ENCODE results near the gene AP5S1. TPM values are rescaled to one million over a fixed set of nuclear protein-coding genes. Genes with fewer than 3 reads are reported as not detected.

AP5S1 gene, protein sequence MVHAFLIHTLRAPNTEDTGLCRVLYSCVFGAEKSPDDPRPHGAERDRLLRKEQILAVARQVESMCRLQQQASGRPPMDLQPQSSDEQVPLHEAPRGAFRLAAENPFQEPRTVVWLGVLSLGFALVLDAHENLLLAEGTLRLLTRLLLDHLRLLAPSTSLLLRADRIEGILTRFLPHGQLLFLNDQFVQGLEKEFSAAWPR
- 1 to 10 TPM; 4.6 to 7.9 TPM for polyA plus RNA-seq

DNA sequence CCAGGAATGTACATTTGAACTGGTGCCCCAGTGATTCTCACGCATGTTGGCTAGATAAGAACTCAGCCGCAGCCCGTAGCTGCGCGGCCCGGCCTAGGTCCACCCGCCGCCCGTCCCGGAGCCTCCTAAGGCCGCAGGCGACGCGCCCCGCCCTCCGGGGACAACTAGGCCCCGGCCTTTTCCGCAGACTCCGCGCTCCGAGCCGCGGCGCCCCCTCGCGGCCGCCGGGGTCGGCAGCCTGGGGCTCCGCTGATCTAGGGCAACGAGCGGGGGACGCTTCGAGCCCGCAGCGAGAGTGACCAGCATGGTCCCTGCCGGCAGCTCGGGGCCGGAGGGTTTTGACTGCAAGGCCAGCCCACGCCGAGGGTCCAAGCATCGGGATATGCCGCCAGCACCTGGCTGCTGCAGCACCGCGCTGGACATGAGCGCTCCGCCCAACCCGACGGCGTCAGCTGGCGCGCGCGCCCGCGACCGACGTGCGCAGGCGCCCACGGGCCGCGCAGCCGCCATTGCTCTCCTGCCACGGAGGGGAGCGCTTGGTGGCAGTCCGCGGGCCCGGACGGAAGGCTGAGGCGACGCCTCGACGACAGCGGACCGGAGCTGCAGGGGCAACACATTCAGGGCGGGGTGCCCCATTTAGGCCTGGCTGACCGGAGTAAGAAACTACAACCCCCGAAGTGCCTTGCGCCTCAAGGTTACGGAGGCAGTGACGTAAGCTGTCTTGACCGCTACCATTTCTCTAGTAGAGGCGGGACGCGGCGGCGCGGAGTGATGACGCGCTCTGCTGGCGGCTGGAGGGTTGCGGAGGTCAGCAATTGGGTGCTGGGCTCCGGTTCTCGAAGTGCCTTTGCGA lies at the start of gene AP5S1:
AP5S1 (plus strand) TSS at position 500 of the 853 bp plus-strand sequence. CDS start 1,571 bp downstream, outside the sequence.
- peak within 1 kb of the TSS; percentile 98 to 100 for H3K27ac ChIP-seq (ENCODE audit: low read depth in 2 of 2, low read length in 1 of 2)
- no peaks in the 10 kb centered on the region for H3K27me3 ChIP-seq (ENCODE audit: control insufficient read depth in 1 of 2, insufficient read depth in 2 of 2, low read length in 2 of 2)
- WGBS, 2 donors, result 0% methylated on average over 82 to 96 of the region's 96 CpGs
- peaks cover 8 to 19% of the 10 kb centered on the region in 2 donors for H3K36me3 ChIP-seq (ENCODE audit: control insufficient read depth in 2 of 2, insufficient read depth in 2 of 2, low read length in 1 of 2)
- H3K4me3 ChIP-seq (ENCODE audit: low read depth in 1 of 2, low read length in 2 of 2), result peak within 1 kb of the TSS; percentile 73 to 82
- H3K9me3 ChIP-seq (ENCODE audit: control insufficient read depth in 2 of 2, insufficient read depth in 1 of 2, low read depth in 1 of 2, low read length in 1 of 2), result no peaks in the 10 kb centered on the region
- peaks cover 6 to 11% of the 10 kb centered on the region in 2 donors for H3K4me1 ChIP-seq (ENCODE audit: control insufficient read depth in 2 of 2, insufficient read depth in 2 of 2, low read length in 1 of 2)

DNA sequence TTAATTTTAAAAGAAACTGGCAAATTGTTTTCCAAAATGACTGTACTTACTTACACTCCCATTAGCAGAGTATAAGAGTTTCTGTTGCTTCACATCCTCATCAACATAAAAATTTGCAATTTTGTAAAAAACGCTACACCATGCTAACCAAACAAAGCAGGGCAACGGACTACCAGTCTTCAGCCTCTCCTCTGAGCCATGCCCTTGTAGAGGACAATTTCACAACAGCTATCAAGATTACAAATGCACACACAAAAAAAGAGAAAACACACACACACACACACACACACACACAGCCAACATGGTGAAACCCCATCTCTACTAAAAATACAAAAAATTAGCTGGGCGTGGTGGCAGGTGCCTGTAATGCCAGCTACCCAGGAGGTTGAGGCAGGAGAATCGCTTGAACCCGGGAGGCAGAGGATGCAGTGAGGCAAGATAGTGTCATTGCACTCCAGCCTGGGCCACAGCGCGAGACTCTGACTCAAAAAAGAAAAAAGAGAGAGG lies 48.7 kb upstream of the AP5S1 start:
- 84 to 86% methylated on average over 7 of the region's 7 CpGs for WGBS, 2 donors
- Histone ChIP-seq H3K4me3 (ENCODE audit: low read depth in 1 of 2, low read length in 2 of 2) (no peak overlapping the region), H3K9me3 (ENCODE audit: control insufficient read depth in 2 of 2, insufficient read depth in 1 of 2, low read depth in 1 of 2, low read length in 1 of 2) (peaks cover 0 to 2% of the 10 kb centered on the region in 2 donors), H3K4me1 (ENCODE audit: control insufficient read depth in 2 of 2, insufficient read depth in 2 of 2, low read length in 1 of 2) (peaks cover 3 to 8% of the 10 kb centered on the region in 2 donors), H3K36me3 (ENCODE audit: control insufficient read depth in 2 of 2, insufficient read depth in 2 of 2, low read length in 1 of 2) (no peaks in the 10 kb centered on the region), H3K27ac (ENCODE audit: low read depth in 2 of 2, low read length in 1 of 2) (no peak overlapping the region), H3K27me3 (ENCODE audit: control insufficient read depth in 1 of 2, insufficient read depth in 2 of 2, low read length in 2 of 2) (no peaks in the 10 kb centered on the region)

DNA sequence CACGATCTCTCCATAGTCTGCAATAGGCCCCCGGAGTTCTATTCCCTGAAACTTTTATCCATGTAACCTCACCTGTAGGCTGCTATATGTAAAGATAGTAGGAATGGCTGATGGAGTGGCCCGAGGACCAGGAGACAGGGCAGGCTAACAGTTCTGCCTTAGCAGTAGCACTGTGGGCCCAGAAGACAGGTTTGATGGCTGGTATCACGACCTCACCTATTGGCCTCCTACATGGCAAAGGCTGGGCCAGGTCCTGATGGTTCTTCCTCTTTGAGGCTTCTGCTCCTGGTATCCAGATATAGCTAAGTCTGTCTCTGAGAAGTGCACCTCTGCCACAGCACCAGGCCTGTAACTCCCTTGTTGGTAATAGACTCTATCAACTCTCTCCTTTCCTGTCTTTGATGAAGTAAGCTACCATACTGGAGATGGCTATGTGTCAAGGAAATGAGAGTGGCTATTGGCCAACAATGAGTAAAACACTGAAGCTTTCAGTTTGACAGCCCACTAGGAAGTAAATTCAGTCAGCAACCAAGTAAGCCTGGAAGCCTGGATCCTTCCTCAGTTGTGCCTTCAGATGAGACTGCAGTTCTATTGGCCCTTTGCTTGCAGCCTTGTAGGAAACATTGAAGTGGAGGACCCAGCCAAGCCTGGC lies 44.8 kb upstream of the AP5S1 start:
- no peaks in the 10 kb centered on the region for H3K27me3 ChIP-seq (ENCODE audit: control insufficient read depth in 1 of 2, insufficient read depth in 2 of 2, low read length in 2 of 2)
- H3K4me3 ChIP-seq (ENCODE audit: low read depth in 1 of 2, low read length in 2 of 2), result no peak overlapping the region
- WGBS, 2 donors, result 93 to 96% methylated on average over 4 of the region's 4 CpGs
- no peaks in the 10 kb centered on the region for H3K36me3 ChIP-seq (ENCODE audit: control insufficient read depth in 2 of 2, insufficient read depth in 2 of 2, low read length in 1 of 2)
- H3K4me1 ChIP-seq (ENCODE audit: control insufficient read depth in 2 of 2, insufficient read depth in 2 of 2, low read length in 1 of 2), result peaks cover 7 to 8% of the 10 kb centered on the region in 2 donors
- no peaks in the 10 kb centered on the region for H3K9me3 ChIP-seq (ENCODE audit: control insufficient read depth in 2 of 2, insufficient read depth in 1 of 2, low read depth in 1 of 2, low read length in 1 of 2)
- H3K27ac ChIP-seq (ENCODE audit: low read depth in 2 of 2, low read length in 1 of 2), result no peak overlapping the region

DNA sequence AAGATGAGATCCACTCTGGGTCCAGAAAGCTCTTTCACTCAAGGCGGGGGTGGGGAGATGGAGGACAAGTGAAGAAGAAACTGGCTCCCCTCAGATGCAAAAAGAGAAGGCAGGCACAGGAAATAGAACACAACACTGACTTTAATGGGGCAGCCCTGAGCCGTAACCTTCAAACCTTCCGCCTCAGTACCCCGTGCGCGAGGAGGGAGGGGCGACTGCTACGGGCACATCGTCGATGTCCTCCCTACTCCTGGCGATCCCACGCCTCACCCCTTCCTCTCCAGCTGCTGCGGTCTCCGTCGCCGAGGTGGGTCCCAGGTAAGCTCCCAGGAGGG lies 43.0 kb upstream of the AP5S1 start:
- H3K27me3 ChIP-seq (ENCODE audit: control insufficient read depth in 1 of 2, insufficient read depth in 2 of 2, low read length in 2 of 2), result no peaks in the 10 kb centered on the region
- 10 to 13% methylated on average over 15 to 16 of the region's 16 CpGs for WGBS, 2 donors

DNA sequence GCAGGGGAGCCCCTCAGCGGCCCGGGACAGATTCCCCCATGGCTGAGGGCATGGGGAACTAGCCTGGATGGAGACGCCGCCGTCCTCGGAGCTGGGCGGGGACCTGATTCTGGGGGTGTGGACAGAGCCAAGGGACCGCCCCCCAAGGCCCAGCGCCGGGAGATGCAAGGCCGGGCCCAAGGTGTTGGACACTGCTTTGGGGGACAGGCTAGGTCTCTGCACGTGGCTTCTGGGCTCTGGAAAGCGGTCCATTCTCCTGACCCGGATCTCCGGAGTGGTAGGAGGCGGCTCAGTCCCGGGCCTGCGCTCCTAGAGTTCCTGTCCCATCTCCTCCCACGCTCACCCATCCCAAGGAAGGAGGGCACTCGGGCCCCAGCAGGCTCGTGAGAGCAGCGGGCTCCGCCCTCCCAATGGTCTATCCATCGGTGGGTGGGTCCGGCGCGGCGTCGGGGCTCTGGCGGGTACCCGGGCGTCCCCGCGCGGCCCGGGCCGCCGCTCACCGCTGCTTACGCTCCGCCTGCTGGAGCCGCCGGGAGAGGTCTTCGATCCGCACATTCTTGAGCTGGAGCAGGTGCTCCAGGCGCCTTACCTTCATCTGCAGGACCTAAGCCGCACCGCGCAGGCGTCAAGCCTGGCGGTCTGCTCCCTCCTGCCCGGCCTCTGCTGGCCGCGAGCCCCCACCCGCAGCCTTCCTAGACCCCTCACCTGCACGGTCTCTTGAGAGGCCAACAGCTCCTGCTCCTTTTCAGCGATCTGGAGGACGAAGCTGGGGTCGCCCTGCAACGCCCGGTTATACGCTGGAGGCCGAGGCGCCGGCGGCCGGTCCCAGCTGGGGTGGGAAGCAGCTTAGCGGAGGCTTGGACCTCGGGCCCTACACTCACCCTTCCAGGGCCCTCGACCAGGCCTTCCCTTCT lies 42.4 kb upstream of the AP5S1 start:
- WGBS, 2 donors, result 2% methylated on average over 68 to 70 of the region's 70 CpGs
- Histone ChIP-seq H3K4me1 (ENCODE audit: control insufficient read depth in 2 of 2, insufficient read depth in 2 of 2, low read length in 1 of 2) (peaks cover 8 to 19% of the 10 kb centered on the region in 2 donors), H3K36me3 (ENCODE audit: control insufficient read depth in 2 of 2, insufficient read depth in 2 of 2, low read length in 1 of 2) (no peaks in the 10 kb centered on the region), H3K4me3 (ENCODE audit: low read depth in 1 of 2, low read length in 2 of 2) (peak overlapping the region; percentile 39 to 52), H3K9me3 (ENCODE audit: control insufficient read depth in 2 of 2, insufficient read depth in 1 of 2, low read depth in 1 of 2, low read length in 1 of 2) (no peaks in the 10 kb centered on the region), H3K27me3 (ENCODE audit: control insufficient read depth in 1 of 2, insufficient read depth in 2 of 2, low read length in 2 of 2) (no peaks in the 10 kb centered on the region), H3K27ac (ENCODE audit: low read depth in 2 of 2, low read length in 1 of 2) (no peak overlapping the region)

More for the DNA sequence above, 43.0 kb upstream of the AP5S1 start:
- Histone ChIP-seq H3K27ac (ENCODE audit: low read depth in 2 of 2, low read length in 1 of 2) (no peak overlapping the region), H3K36me3 (ENCODE audit: control insufficient read depth in 2 of 2, insufficient read depth in 2 of 2, low read length in 1 of 2) (no peaks in the 10 kb centered on the region), H3K4me3 (ENCODE audit: low read depth in 1 of 2, low read length in 2 of 2) (peak overlapping the region; percentile 39 to 52), H3K9me3 (ENCODE audit: control insufficient read depth in 2 of 2, insufficient read depth in 1 of 2, low read depth in 1 of 2, low read length in 1 of 2) (no peaks in the 10 kb centered on the region), H3K4me1 (ENCODE audit: control insufficient read depth in 2 of 2, insufficient read depth in 2 of 2, low read length in 1 of 2) (peaks cover 7 to 14% of the 10 kb centered on the region in 2 donors)

DNA sequence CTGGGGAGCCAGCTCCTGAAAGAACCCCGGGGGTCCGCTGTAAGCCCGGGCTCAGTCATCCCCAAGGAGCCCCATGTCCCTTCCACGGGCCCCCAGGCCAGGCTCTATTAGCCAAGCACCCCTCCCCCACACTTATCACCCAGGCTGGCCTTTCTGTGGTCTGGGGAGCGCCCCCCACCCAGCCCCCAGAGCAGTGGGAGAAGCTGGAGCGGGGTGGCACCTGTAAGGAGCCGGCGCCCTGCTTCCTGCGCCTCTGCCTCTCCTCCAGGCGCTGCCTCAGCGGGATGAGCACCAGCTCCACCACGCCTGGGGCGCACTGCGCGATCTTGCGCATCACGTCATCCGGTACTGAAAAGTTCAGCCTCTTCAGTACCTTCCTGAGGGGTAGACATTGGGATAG lies 41.4 kb upstream of the AP5S1 start:
- H3K27ac ChIP-seq (ENCODE audit: low read depth in 2 of 2, low read length in 1 of 2), result no peak overlapping the region
- peaks cover 0 to 5% of the 10 kb centered on the region in 2 donors for H3K36me3 ChIP-seq (ENCODE audit: control insufficient read depth in 2 of 2, insufficient read depth in 2 of 2, low read length in 1 of 2)
- peaks cover 14 to 28% of the 10 kb centered on the region in 2 donors for H3K4me1 ChIP-seq (ENCODE audit: control insufficient read depth in 2 of 2, insufficient read depth in 2 of 2, low read length in 1 of 2)
- no peaks in the 10 kb centered on the region for H3K9me3 ChIP-seq (ENCODE audit: control insufficient read depth in 2 of 2, insufficient read depth in 1 of 2, low read depth in 1 of 2, low read length in 1 of 2)
- no peaks in the 10 kb centered on the region for H3K27me3 ChIP-seq (ENCODE audit: control insufficient read depth in 1 of 2, insufficient read depth in 2 of 2, low read length in 2 of 2)
- no peak overlapping the region for H3K4me3 ChIP-seq (ENCODE audit: low read depth in 1 of 2, low read length in 2 of 2)
- 52 to 54% methylated on average over 18 of the region's 18 CpGs for WGBS, 2 donors

DNA sequence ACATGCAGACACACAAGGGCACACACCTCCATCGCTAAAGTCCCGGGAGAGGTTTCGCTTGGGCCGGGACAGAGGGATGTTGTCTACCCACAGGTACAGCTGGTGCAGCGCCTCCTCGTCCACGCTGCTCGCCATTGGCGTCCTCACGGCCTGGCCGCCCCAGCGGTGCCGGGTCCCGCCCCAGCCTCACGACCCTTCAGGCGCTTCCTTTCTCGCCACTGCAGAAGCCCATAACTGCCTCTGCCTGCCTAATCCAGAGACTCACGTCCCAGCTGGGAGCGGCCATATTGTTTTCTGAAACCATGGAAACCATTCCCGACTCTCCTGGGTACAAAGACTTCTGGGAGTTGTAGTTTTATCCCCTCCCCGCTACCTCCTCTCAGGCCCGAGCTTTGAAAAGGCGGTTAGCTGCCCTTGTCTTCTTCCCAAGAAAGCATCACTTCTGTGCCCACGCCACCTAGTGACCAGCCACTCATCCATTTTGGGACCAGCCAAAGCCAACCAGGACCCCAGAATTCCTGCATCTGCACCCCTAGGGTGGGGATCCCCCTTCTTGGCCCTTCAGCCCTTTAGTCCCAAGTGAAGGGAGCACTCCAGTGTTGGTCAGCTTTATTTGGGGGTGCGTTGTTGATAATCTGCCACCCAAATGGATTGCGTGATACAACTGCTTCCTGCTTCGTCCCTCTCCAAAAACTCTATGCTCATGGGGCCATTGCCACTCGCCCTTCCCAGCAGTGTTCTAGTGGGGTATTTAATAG lies 39.0 kb upstream of the AP5S1 start, which contains the start of gene SPEF1:
SPEF1 (minus strand) TSS at position 296 of the 758 bp plus-strand sequence; CDS start at position 135, 161 bp downstream.
- Histone ChIP-seq H3K9me3 (ENCODE audit: control insufficient read depth in 2 of 2, insufficient read depth in 1 of 2, low read depth in 1 of 2, low read length in 1 of 2) (no peaks in the 10 kb centered on the region), H3K4me3 (ENCODE audit: low read depth in 1 of 2, low read length in 2 of 2) (peak within 1 kb of the TSS; percentile 26 to 33), H3K27me3 (ENCODE audit: control insufficient read depth in 1 of 2, insufficient read depth in 2 of 2, low read length in 2 of 2) (no peaks in the 10 kb centered on the region), H3K36me3 (ENCODE audit: control insufficient read depth in 2 of 2, insufficient read depth in 2 of 2, low read length in 1 of 2) (peaks cover 0 to 9% of the 10 kb centered on the region in 2 donors), H3K27ac (ENCODE audit: low read depth in 2 of 2, low read length in 1 of 2) (peak within 1 kb of the TSS; percentile 56 to 61), H3K4me1 (ENCODE audit: control insufficient read depth in 2 of 2, insufficient read depth in 2 of 2, low read length in 1 of 2) (peaks cover 25 to 49% of the 10 kb centered on the region in 2 donors)
- WGBS, 2 donors, result 15% methylated on average over 28 of the region's 28 CpGs

DNA sequence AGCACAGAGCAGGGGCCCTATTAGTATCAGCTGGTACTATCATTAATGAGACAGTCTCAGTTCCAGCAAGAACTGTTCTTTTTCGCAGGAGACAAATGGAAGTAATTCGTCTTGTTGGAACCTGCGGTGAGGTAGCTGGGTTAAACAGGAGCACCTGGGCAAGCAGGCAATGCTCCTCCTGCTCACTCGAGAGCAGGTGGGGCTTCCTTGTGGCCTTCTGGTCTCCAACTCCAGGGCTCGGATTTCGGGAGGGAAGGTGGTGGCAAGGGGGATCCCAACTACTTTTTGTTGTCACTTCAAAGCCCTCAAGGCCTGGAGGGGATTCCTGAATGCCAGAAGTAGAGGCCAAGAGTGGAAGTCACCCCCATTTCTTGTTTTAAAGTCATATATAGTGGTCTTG lies 37.8 kb upstream of the AP5S1 start:
- Histone ChIP-seq H3K27ac (ENCODE audit: low read depth in 2 of 2, low read length in 1 of 2) (peak overlapping the region; percentile 16 to 77), H3K4me1 (ENCODE audit: control insufficient read depth in 2 of 2, insufficient read depth in 2 of 2, low read length in 1 of 2) (peaks cover 25 to 47% of the 10 kb centered on the region in 2 donors), H3K27me3 (ENCODE audit: control insufficient read depth in 1 of 2, insufficient read depth in 2 of 2, low read length in 2 of 2) (no peaks in the 10 kb centered on the region), H3K4me3 (ENCODE audit: low read depth in 1 of 2, low read length in 2 of 2) (no peak overlapping the region), H3K9me3 (ENCODE audit: control insufficient read depth in 2 of 2, insufficient read depth in 1 of 2, low read depth in 1 of 2, low read length in 1 of 2) (no peaks in the 10 kb centered on the region), H3K36me3 (ENCODE audit: control insufficient read depth in 2 of 2, insufficient read depth in 2 of 2, low read length in 1 of 2) (peaks cover 0 to 9% of the 10 kb centered on the region in 2 donors)
- WGBS, 2 donors, result 53 to 80% methylated on average over 6 of the region's 6 CpGs

Measured in esophagus (tissue), 2 donors.